Vagina (tissue), 2 donors: Measurements from ENCODE around the gene SH3D19.

ENCODE experiments used
- POLR2A ChIP-seq, 2 donors: fragments of 450-650 bp; IDR thresholded peaks; one replicate each; pipeline ENCODE4 v1.6.1; 2017; ENCODE audit warnings: antibody characterized with exemption in 2 of 2, mild to moderate bottlenecking in 2 of 2, moderate library complexity in 2 of 2
- TF ChIP-seq, protein P1 (sequence below), 3 experiments: fragments of 450-650 bp in 2 of 3; fragments of 200-600 bp in 1 of 3; sonication (generic) in 1 of 3; IDR thresholded peaks; one replicate each; pipeline ENCODE4 v1.5.1; 2017 to 2019; ENCODE audit warnings: antibody characterized with exemption in 3 of 3, mild to moderate bottlenecking in 2 of 3, moderate library complexity in 2 of 3

DNA sequence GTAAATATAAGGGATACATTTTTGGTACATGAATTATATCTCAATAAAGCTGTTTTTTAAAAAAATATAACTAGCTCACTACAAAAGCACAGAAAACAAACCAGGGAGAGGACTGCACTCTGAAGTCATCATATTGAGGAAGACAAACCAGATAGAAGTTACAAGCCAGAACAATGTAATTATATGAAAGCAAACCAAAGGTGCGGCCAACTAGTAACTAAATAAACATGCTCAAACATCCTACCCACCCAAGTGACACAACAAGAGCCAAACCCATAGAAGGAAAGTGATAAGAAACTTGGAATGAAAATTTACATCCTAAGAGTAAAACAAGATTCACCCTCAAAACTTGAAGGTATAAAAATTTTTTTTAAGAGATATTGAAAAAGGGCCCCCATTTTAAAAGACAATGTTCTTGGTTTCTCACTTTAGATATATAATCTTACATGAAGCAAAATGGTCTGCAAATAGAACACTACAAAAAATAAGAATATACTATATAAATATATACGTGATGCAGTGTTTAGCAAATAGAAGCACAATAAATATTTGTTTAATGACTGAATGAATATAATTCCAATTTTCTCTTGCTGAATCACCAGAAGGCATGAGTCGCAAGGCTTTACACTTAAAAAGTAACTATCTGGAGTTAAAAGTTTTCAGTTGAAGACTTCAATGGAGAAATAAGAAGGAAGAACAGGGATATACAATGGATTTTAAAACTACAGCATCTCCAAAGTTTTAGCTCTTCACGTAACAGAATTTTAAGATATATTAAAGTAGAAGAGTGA lies 4.0 kb upstream of the SH3D19 start:
- no peak for TF ChIP-seq POLR2A (IDR thresholded peaks at IDR 0.05)
- TF ChIP-seq, protein P1, sequence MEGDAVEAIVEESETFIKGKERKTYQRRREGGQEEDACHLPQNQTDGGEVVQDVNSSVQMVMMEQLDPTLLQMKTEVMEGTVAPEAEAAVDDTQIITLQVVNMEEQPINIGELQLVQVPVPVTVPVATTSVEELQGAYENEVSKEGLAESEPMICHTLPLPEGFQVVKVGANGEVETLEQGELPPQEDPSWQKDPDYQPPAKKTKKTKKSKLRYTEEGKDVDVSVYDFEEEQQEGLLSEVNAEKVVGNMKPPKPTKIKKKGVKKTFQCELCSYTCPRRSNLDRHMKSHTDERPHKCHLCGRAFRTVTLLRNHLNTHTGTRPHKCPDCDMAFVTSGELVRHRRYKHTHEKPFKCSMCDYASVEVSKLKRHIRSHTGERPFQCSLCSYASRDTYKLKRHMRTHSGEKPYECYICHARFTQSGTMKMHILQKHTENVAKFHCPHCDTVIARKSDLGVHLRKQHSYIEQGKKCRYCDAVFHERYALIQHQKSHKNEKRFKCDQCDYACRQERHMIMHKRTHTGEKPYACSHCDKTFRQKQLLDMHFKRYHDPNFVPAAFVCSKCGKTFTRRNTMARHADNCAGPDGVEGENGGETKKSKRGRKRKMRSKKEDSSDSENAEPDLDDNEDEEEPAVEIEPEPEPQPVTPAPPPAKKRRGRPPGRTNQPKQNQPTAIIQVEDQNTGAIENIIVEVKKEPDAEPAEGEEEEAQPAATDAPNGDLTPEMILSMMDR (IDR thresholded peaks at IDR 0.05) = no peak
